C4-2B (cell line): ENCODE measurements around the gene ERVK3-1.

Experiments used
- CTCF ChIP-seq: fragments of 450-650 bp; conservative IDR thresholded peaks from 2 replicates; pipeline ENCODE4 v1.5.1; 2017; ENCODE audit warnings: mild to moderate bottlenecking
- ZFX ChIP-seq: fragments of 450-650 bp; IDR thresholded peaks from 2 replicates; pipeline ENCODE4 v1.6.1; 2017

- TF ChIP-seq CTCF (no peak), ZFX (no peak)
Observed at GRCh38 chr19:58364146-58364545, 59.0 kb downstream of the ERVK3-1 start.
